HepG2 (cell line): ENCODE results near the gene FNDC4. TPM values are rescaled to one million over a fixed set of nuclear protein-coding genes. Genes with fewer than 3 reads are reported as not detected.

Experiments
- ATAC-seq: fragments of 200-7000 bp; cut with Tn5 transposase; 3 replicates; pipeline ENCODE4 v1.9.1; 2020; ENCODE audit warnings: mild to moderate bottlenecking, moderate library complexity
- BruUV-seq: library from RNA; stranded (reverse); fragments of 400-500 nt; replicated peaks from 2 replicates; lab custom pipeline; 2021; lab: Mats Ljungman, UMichigan
- CTCF ChIA-PET: fragments of 300-600 bp; formaldehyde crosslinking; extraction: SDS; loops from one replicate; lab custom pipeline; 2021; ENCODE audit warnings: low total read pairs, inconsistent platforms, low intra/inter-chr PET ratio; lab: Yijun Ruan, JAX
- POLR2A ChIA-PET: fragments of 350-600 bp; sonication (Branson Sonifier 250); formaldehyde crosslinking; loops from one replicate; lab custom pipeline; 2020; ENCODE audit warnings: antibody characterized with exemption, inconsistent platforms; lab: Yijun Ruan, JAX
- DNase-seq: peaks from one replicate; pipeline ENCODE4 v3.0.0-alpha.2; 2015; ENCODE audit warnings: low spot score
- FAIRE-seq: peaks from 3 replicates; lab custom pipeline; 2011; peaks lifted over from hg19 to GRCh38; lab: Jason Lieb, UNC
- H2AFZ ChIP-seq: one replicate; pipeline ENCODE4 v1.6.1; 2011; ENCODE audit warnings: low read length, inconsistent platforms
- H3K27ac ChIP-seq: fragments of 300-600 bp; 3 replicates; pipeline ENCODE4 v1.8.0; 2011; ENCODE audit warnings: mixed run types, mild to moderate bottlenecking, mixed read lengths, low read length, inconsistent platforms; ENCODE audit not compliant: insufficient read depth; ENCODE audit errors: extremely low read length
- H3K27me3 ChIP-seq, 2 experiments: fragments of 200-600 bp in 1 of 2; 2 replicates in 1 of 2; 3 replicates in 1 of 2; pipeline versions ENCODE4 v1.6.0 to v1.8.0; 2011; ENCODE audit warnings: low read length in 2 of 2, mild to moderate bottlenecking in 2 of 2, moderate library complexity in 2 of 2, inconsistent platforms in 1 of 2; ENCODE audit not compliant: insufficient read depth in 2 of 2, control insufficient read depth in 1 of 2
- H3K36me3 ChIP-seq, 2 experiments: fragments of 200-600 bp in 1 of 2; replicated peaks in 1 of 2; 2 replicates in 1 of 2; 3 replicates in 1 of 2; pipeline versions ENCODE4 v1.5.1 to v1.8.0; 2011; ENCODE audit warnings: low read length in 2 of 2, inconsistent platforms in 1 of 2; ENCODE audit not compliant: insufficient read depth in 2 of 2, control insufficient read depth in 1 of 2
- H3K4me1 ChIP-seq: 2 replicates; pipeline ENCODE4 v1.5.1; 2012; ENCODE audit warnings: low read length, inconsistent platforms; ENCODE audit not compliant: insufficient read depth
- H3K4me2 ChIP-seq: 2 replicates; pipeline ENCODE4 v1.6.0; 2011; ENCODE audit warnings: low read depth, low read length, inconsistent platforms
- H3K4me3 ChIP-seq, 3 experiments: fragments of 200-600 bp in 1 of 3; sonication (generic), shearing (Covaris generic) in 1 of 3; replicated peaks in 1 of 3; 2 replicates each; pipeline ENCODE4 v1.5.1; 2011 to 2016; ENCODE audit warnings: low read length in 3 of 3, inconsistent platforms in 2 of 3, low read depth in 2 of 3, mild to moderate bottlenecking in 2 of 3, control low read depth in 1 of 3, mixed read lengths in 1 of 3; ENCODE audit not compliant: insufficient read depth in 1 of 3
- H3K79me2 ChIP-seq: one replicate; pipeline ENCODE4 v1.6.1; 2011; ENCODE audit warnings: low read length, inconsistent platforms; ENCODE audit not compliant: insufficient read depth
- H3K9ac ChIP-seq: 2 replicates; pipeline ENCODE4 v1.6.0; 2011; ENCODE audit warnings: mild to moderate bottlenecking, low read depth, low read length, inconsistent platforms; ENCODE audit not compliant: insufficient read depth
- H3K9me3 ChIP-seq: 2 replicates; pipeline ENCODE4 v1.5.1; 2012; ENCODE audit warnings: mild to moderate bottlenecking, low read length
- H4K20me1 ChIP-seq: 2 replicates; pipeline ENCODE4 v1.6.0; 2011; ENCODE audit warnings: inconsistent platforms, mild to moderate bottlenecking, low read length, moderate library complexity; ENCODE audit not compliant: insufficient read depth
- HOXA3 ChIP-seq: sonication (generic); formaldehyde crosslinking; IDR thresholded peaks from 2 replicates; pipeline ENCODE4 v1.5.0; 2020; ENCODE audit warnings: missing genetic modification reagents
- MEIS2 ChIP-seq: sonication (generic); formaldehyde crosslinking; IDR thresholded peaks from 2 replicates; pipeline ENCODE4 v1.9.0; 2021; ENCODE audit warnings: mild to moderate bottlenecking, missing genetic modification reagents
- NFATC3 ChIP-seq: sonication (generic); formaldehyde crosslinking; IDR thresholded peaks from 2 replicates; pipeline ENCODE4 v1.5.1; 2020; ENCODE audit warnings: mild to moderate bottlenecking, missing genetic modification reagents
- REPIN1 ChIP-seq: sonication (generic); formaldehyde crosslinking; IDR thresholded peaks from 2 replicates; pipeline ENCODE4 v1.8.0; 2022; ENCODE audit warnings: missing genetic modification reagents, low read depth, mild to moderate bottlenecking, borderline replicate concordance
- ZBTB38 ChIP-seq: sonication (generic); formaldehyde crosslinking; IDR thresholded peaks from 2 replicates; pipeline ENCODE4 v1.5.1; 2020; ENCODE audit warnings: mild to moderate bottlenecking, missing genetic modification reagents
- ZNF30 ChIP-seq: sonication (generic); formaldehyde crosslinking; IDR thresholded peaks from 2 replicates; pipeline ENCODE4 v1.5.0; 2020; ENCODE audit warnings: mild to moderate bottlenecking, missing genetic modification reagents
- ZNF746 ChIP-seq: sonication (generic); formaldehyde crosslinking; IDR thresholded peaks from 2 replicates; pipeline ENCODE4 v1.8.0; 2022; ENCODE audit warnings: mild to moderate bottlenecking, missing genetic modification reagents
- ZNF768 ChIP-seq: sonication (generic); formaldehyde crosslinking; IDR thresholded peaks from 2 replicates; pipeline ENCODE4 v1.4.0; 2020; ENCODE audit warnings: missing genetic modification reagents
- WGBS: methylation state at CpG from one replicate; pipeline ENCODE4 v1.1.6; 2017; ENCODE audit warnings: low lambda C conversion rate; 5-methylcytosine and 5-hydroxymethylcytosine counted together
- in situ Hi-C: cut with HindIII; loops from 2 replicates; pipeline ENCODE4 v1.10.0; 2017; ENCODE audit warnings: low pct_unique_long_range_greater_than_20kb; ENCODE audit not compliant: extremely low pct_ligation_motif_present
- intact Hi-C: fragments of 100-400 bp; cut with micrococcal nuclease; formaldehyde crosslinking; loops from one replicate; pipeline ENCODE4 v1.10.0; 2022; ENCODE audit not compliant: unreplicated experiment
- polyA plus RNA-seq, 8 experiments: library from polyadenylated mRNA; depleted of rRNA in 3 of 8; stranded (reverse) in 7 of 8; unstranded in 1 of 8; fragments of >200 nt; fragmentation: Illumina TruSeq in 4 of 8; extraction: Trizol in 4 of 8; gene quantifications; 2 replicates each; pipeline versions ENCODE4 v1.2.1 to v1.2.3, GENCODE V29; 2011 to 2016; ENCODE audit warnings: low read depth in 4 of 8, missing spikeins in 1 of 8, mixed read lengths in 1 of 8; ENCODE audit not compliant: insufficient read depth in 1 of 8
- total RNA-seq, 5 experiments: library from RNA; depleted of rRNA; stranded (reverse); fragments of >200 nt; fragmentation: Illumina TruSeq; extraction: Trizol; gene quantifications; 2 replicates each; pipeline ENCODE4 v1.2.3, GENCODE V29; 2016; ENCODE audit warnings: low read depth in 1 of 5
- TF ChIP-seq, protein P1 (sequence below): sonication (generic); formaldehyde crosslinking; IDR thresholded peaks from 2 replicates; pipeline ENCODE4 v1.4.0; 2020; ENCODE audit warnings: missing genetic modification reagents
- TF ChIP-seq, protein P2 (sequence below): sonication (generic); formaldehyde crosslinking; IDR thresholded peaks from 2 replicates; pipeline ENCODE4 v1.5.1; 2020; ENCODE audit warnings: missing genetic modification reagents, mild to moderate bottlenecking, borderline replicate concordance
- TF ChIP-seq, protein P3 (sequence below): sonication (generic); formaldehyde crosslinking; conservative IDR thresholded peaks from 2 replicates; pipeline ENCODE4 v1.8.1; 2023; ENCODE audit warnings: missing genetic modification reagents
- TF ChIP-seq, protein P4 (sequence below): sonication (generic); formaldehyde crosslinking; IDR thresholded peaks from 2 replicates; pipeline ENCODE4 v1.5.1; 2020; ENCODE audit warnings: mild to moderate bottlenecking, missing genetic modification reagents, moderate library complexity

FNDC4 gene
- total and polyA plus RNA-seq, 2 of the 13 experiments (the other 11 are each of a cell fraction or from before 2014, with no cell fraction given) = 9.0 to 17.4 TPM

DNA sequence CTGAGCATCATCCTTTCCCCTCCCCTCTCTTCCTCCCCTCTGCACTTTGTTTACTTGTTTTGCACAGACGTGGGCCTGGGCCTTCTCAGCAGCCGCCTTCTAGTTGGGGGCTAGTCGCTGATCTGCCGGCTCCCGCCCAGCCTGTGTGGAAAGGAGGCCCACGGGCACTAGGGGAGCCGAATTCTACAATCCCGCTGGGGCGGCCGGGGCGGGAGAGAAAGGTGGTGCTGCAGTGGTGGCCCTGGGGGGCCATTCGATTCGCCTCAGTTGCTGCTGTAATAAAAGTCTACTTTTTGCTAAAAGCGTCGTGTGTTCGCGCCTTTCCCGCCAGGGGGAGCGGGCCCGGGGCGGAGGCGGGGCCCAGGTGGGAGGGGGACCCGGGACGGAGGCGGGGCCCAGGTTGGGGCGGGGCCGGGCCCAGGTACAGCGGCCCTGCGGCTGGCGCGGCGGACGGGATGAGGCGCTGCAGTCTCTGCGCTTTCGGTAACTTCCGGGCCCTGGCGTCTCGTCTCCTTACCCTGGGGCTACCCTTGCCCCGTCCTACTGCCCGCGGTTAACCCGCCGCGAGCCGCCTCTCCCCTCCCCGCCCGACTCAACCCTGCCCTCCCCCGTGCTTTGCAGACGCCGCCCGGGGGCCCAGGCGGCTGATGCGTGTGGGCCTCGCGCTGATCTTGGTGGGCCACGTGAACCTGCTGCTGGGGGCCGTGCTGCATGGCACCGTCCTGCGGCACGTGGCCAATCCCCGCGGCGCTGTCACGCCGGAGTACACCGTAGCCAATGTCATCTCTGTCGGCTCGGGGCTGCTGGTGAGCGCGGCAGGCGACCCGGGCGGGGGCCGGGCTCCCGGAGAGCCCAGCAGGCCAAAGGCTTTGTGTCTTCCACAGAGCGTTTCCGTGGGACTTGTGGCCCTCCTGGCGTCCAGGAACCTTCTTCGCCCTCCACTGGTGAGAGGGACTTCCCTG is 52.8 kb downstream of the FNDC4 start, which contains the start of gene KRTCAP3:
Gene KRTCAP3, plus strand, starts transcription at position 424 of the 962 bp plus-strand sequence. Its CDS starts 32 bp downstream, at position 456.
- no peak for DNase-seq
- Histone ChIP-seq H3K4me2 (no peak within 1 kb of the TSS), H3K79me2 (no peaks in the 10 kb centered on the region), H2AFZ (no peak within 1 kb of the TSS), H3K27ac (no peak within 1 kb of the TSS), H3K36me3 (peaks cover 19 to 49% of the 10 kb centered on the region in 2 experiments), H4K20me1 (no peaks in the 10 kb centered on the region), H3K4me3 (no peak within 1 kb of the TSS), H3K27me3 (no peaks in the 10 kb centered on the region), H3K9ac (no peak within 1 kb of the TSS), H3K9me3 (no peaks in the 10 kb centered on the region), H3K4me1 (no peaks in the 10 kb centered on the region)
- in situ Hi-C loops = no loop called here
- no peak for FAIRE-seq
- no TSS peak for BruUV-seq
- intact Hi-C loops = no loop called here
- ATAC-seq = peak; percentile 10
- ChIA-PET POLR2A (interaction anchor here (0.8 to 1.2 kb wide), 2 partner anchors 12 kb away, joined by 3 to 11 read pairs; partner anchors contain the start of gene NRBP1), CTCF (no interaction called here)
- 96% methylated on average over 77 of the region's 80 CpGs for WGBS
- TF ChIP-seq NFATC3 (CRISPR knock-in tag) (no peak), ZNF30 (CRISPR knock-in tag) (no peak), ZNF768 (CRISPR knock-in tag) (no peak), HOXA3 (peak; percentile 22; the same call in 1 of the 2 replicates), ZBTB38 (CRISPR knock-in tag) (0 out of 2 replicates have a peak, but pooled peaks have one; percentile 33), MEIS2 (CRISPR knock-in tag) (no peak), ZNF746 (no peak), REPIN1 (CRISPR knock-in tag) (no peak)
- TF ChIP-seq, protein P1, sequence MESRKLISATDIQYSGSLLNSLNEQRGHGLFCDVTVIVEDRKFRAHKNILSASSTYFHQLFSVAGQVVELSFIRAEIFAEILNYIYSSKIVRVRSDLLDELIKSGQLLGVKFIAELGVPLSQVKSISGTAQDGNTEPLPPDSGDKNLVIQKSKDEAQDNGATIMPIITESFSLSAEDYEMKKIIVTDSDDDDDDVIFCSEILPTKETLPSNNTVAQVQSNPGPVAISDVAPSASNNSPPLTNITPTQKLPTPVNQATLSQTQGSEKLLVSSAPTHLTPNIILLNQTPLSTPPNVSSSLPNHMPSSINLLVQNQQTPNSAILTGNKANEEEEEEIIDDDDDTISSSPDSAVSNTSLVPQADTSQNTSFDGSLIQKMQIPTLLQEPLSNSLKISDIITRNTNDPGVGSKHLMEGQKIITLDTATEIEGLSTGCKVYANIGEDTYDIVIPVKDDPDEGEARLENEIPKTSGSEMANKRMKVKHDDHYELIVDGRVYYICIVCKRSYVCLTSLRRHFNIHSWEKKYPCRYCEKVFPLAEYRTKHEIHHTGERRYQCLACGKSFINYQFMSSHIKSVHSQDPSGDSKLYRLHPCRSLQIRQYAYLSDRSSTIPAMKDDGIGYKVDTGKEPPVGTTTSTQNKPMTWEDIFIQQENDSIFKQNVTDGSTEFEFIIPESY (CRISPR knock-in tag) = peak; percentile 4; the same call in 1 of the 2 replicates
- TF ChIP-seq, protein P2, sequence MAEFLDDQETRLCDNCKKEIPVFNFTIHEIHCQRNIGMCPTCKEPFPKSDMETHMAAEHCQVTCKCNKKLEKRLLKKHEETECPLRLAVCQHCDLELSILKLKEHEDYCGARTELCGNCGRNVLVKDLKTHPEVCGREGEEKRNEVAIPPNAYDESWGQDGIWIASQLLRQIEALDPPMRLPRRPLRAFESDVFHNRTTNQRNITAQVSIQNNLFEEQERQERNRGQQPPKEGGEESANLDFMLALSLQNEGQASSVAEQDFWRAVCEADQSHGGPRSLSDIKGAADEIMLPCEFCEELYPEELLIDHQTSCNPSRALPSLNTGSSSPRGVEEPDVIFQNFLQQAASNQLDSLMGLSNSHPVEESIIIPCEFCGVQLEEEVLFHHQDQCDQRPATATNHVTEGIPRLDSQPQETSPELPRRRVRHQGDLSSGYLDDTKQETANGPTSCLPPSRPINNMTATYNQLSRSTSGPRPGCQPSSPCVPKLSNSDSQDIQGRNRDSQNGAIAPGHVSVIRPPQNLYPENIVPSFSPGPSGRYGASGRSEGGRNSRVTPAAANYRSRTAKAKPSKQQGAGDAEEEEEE (CRISPR knock-in tag) = no peak
- TF ChIP-seq, protein P3, sequence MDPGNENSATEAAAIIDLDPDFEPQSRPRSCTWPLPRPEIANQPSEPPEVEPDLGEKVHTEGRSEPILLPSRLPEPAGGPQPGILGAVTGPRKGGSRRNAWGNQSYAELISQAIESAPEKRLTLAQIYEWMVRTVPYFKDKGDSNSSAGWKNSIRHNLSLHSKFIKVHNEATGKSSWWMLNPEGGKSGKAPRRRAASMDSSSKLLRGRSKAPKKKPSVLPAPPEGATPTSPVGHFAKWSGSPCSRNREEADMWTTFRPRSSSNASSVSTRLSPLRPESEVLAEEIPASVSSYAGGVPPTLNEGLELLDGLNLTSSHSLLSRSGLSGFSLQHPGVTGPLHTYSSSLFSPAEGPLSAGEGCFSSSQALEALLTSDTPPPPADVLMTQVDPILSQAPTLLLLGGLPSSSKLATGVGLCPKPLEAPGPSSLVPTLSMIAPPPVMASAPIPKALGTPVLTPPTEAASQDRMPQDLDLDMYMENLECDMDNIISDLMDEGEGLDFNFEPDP = 0 out of 2 replicates have a peak, but pooled peaks have one; percentile 27
- TF ChIP-seq, protein P4, sequence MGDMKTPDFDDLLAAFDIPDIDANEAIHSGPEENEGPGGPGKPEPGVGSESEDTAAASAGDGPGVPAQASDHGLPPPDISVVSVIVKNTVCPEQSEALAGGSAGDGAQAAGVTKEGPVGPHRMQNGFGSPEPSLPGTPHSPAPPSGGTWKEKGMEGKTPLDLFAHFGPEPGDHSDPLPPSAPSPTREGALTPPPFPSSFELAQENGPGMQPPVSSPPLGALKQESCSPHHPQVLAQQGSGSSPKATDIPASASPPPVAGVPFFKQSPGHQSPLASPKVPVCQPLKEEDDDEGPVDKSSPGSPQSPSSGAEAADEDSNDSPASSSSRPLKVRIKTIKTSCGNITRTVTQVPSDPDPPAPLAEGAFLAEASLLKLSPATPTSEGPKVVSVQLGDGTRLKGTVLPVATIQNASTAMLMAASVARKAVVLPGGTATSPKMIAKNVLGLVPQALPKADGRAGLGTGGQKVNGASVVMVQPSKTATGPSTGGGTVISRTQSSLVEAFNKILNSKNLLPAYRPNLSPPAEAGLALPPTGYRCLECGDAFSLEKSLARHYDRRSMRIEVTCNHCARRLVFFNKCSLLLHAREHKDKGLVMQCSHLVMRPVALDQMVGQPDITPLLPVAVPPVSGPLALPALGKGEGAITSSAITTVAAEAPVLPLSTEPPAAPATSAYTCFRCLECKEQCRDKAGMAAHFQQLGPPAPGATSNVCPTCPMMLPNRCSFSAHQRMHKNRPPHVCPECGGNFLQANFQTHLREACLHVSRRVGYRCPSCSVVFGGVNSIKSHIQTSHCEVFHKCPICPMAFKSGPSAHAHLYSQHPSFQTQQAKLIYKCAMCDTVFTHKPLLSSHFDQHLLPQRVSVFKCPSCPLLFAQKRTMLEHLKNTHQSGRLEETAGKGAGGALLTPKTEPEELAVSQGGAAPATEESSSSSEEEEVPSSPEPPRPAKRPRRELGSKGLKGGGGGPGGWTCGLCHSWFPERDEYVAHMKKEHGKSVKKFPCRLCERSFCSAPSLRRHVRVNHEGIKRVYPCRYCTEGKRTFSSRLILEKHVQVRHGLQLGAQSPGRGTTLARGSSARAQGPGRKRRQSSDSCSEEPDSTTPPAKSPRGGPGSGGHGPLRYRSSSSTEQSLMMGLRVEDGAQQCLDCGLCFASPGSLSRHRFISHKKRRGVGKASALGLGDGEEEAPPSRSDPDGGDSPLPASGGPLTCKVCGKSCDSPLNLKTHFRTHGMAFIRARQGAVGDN (CRISPR knock-in tag) = peak; percentile 3; the same call in 1 of the 2 replicates
